Measurements from ENCODE around the gene ASPHD2. TPM values are rescaled to one million over a fixed set of nuclear protein-coding genes. Genes with fewer than 3 reads are reported as not detected.

ASPHD2 gene
- total RNA-seq, 1 experiment from 2014 or later, result 7.1 TPM

DNA sequence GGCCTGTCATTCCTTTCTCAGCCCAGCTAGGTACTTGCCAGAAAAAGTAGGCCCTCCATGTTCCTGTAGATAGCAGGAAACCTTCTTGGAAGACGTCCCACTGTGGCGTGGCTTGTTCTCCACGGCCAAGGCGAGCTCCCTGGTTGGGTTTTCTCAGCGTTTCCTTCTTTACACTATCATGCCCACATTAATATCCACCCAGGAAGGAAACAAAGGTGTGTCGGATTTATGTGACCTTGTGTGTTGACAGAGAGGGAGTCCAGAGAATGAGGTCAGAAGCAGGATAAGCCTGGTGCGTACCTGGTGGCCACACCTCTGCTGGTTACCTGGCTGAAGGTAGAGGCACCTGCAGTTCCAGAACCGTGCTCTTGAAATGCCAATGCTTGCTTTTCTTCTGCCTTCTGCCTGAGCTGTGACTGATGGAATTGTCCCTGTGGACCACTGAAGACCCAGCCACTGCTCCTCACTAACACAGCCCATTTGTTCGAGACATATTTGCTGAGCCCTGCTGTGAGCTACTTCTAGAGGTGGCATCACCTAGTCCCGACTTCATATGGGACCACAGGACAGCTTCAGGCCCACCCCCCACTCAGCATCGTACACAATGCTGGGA, 7.9 kb downstream of the ASPHD2 start:
- Mint-ChIP-seq H3K4me1 (peaks cover 4% of the 10 kb centered on the region in 2 experiments), H3K27ac (no peak overlapping the region), H3K4me3 (no peak overlapping the region), H3K27me3 (ENCODE audit: low read depth) (no peaks in the 10 kb centered on the region; the same call in 1 of the 2 replicates), H3K9me3 (no peaks in the 10 kb centered on the region), H3K36me3 (ENCODE audit: insufficient read depth in 1 of 3, low read depth in 3 of 3) (peaks cover 3 to 19% (median 13%) of the 10 kb centered on the region in 3 experiments)
- Histone ChIP-seq H3K56ac (ENCODE audit: insufficient read length, low read depth, low read length) (no peak overlapping the region), H4K5ac (ENCODE audit: insufficient read length, low read depth, low read length) (no peak overlapping the region), H4K20me1 (ENCODE audit: control insufficient read depth, insufficient read depth, insufficient read length) (no peaks in the 10 kb centered on the region), H4K91ac (ENCODE audit: insufficient read length, low read depth, low read length) (no peak overlapping the region), H3K4ac (ENCODE audit: low read depth, low read length) (no peak overlapping the region), H4K8ac (replicated peaks; ENCODE audit: insufficient read length, low read depth, low read length) (no peak overlapping the region), H3K23ac (ENCODE audit: insufficient read length, low read depth, low read length) (no peak overlapping the region), H3K4me2 (ENCODE audit: insufficient read depth, insufficient read length, low read length) (no peak overlapping the region), H3K14ac (ENCODE audit: insufficient read depth, low read length) (no peak overlapping the region), H3K27ac (ENCODE audit: insufficient read length, low read depth, low read length) (no peak overlapping the region), H3K79me1 (ENCODE audit: insufficient read depth, low read depth, low read length, poor library complexity, severe bottlenecking) (no peaks in the 10 kb centered on the region), H3K23me2 (ENCODE audit: insufficient read length, low read depth, low read length, poor library complexity, severe bottlenecking) (no peaks in the 10 kb centered on the region), H2AFZ (ENCODE audit: low read length) (no peak overlapping the region), H3K27me3 (ENCODE audit: insufficient read depth, low read length) (no peaks in the 10 kb centered on the region), H2BK5ac (ENCODE audit: insufficient read length, low read length) (no peak overlapping the region), H3K4me1 (ENCODE audit: insufficient read depth, low read length) (no peaks in the 10 kb centered on the region), H3K18ac (ENCODE audit: insufficient read length, low read depth, low read length) (no peak overlapping the region), H2BK20ac (ENCODE audit: low read depth, low read length, poor library complexity, severe bottlenecking) (no peak overlapping the region), H2BK12ac (ENCODE audit: insufficient read length, low read depth, low read length) (no peak overlapping the region), H3K9ac (ENCODE audit: extremely low read depth, insufficient read length, low read length) (no peak overlapping the region), H3K79me2 (ENCODE audit: insufficient read depth, low read length) (no peaks in the 10 kb centered on the region; the same call in 1 of the 2 replicates), H2BK120ac (ENCODE audit: low read depth, low read length, poor library complexity, severe bottlenecking) (no peak overlapping the region), H2AK5ac (ENCODE audit: insufficient read length, low read length) (no peak overlapping the region), H2BK15ac (ENCODE audit: low read depth, low read length) (no peak overlapping the region), H3T11ph (ENCODE audit: low read length) (no peak overlapping the region), H3K9me3 (ENCODE audit: control insufficient read depth, low read depth, low read length) (no peaks in the 10 kb centered on the region)
- TF ChIP-seq, protein P1, sequence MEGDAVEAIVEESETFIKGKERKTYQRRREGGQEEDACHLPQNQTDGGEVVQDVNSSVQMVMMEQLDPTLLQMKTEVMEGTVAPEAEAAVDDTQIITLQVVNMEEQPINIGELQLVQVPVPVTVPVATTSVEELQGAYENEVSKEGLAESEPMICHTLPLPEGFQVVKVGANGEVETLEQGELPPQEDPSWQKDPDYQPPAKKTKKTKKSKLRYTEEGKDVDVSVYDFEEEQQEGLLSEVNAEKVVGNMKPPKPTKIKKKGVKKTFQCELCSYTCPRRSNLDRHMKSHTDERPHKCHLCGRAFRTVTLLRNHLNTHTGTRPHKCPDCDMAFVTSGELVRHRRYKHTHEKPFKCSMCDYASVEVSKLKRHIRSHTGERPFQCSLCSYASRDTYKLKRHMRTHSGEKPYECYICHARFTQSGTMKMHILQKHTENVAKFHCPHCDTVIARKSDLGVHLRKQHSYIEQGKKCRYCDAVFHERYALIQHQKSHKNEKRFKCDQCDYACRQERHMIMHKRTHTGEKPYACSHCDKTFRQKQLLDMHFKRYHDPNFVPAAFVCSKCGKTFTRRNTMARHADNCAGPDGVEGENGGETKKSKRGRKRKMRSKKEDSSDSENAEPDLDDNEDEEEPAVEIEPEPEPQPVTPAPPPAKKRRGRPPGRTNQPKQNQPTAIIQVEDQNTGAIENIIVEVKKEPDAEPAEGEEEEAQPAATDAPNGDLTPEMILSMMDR (conservative IDR thresholded peaks at IDR 0.05), result no peak
- WGBS (ENCODE audit: extremely low coverage, insufficient read length, low lambda C conversion rate), result no CpG with 5 or more reads among the region's 11 CpGs
- DNase-seq, result no peak
